ENCODE data around the gene MIS12. TPM values are rescaled to one million over a fixed set of nuclear protein-coding genes. Genes with fewer than 3 reads are reported as not detected.

The MIS12 gene
- total and polyA plus RNA-seq, 9 of the 15 experiments (the other 6 are each of a cell fraction or from before 2014, with no cell fraction given), result 13.5 to 31.9 (median 25.5) TPM

DNA sequence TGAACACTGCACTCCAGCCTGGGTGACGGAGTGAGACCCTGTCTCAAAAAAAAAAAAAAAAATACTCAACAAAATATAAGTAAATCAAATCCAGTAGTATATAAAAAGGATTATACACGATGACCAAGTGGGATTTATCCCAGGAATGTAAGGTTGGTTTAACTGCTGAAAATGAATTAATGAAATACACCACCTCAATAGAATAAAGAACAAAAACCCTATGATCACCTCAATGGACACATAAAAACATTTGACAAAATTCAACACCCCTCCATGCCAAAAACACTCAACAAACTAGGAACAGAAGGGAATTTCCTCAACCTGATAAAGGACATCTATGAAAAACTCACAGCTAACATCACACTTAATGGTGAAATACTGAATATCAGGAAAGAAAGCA is 6.6 kb downstream of the MIS12 start:
- intact Hi-C loops (cut with micrococcal nuclease) (no loop called here), in situ Hi-C loops (cut with MboI) (no loop called here)
- Histone ChIP-seq H4K20me1 (replicated peaks; ENCODE audit: control insufficient read depth, insufficient read depth, low read length) (no peaks in the 10 kb centered on the region), H3K4me3 (no peak overlapping the region), H2AFZ (ENCODE audit: low read depth, low read length) (no peak overlapping the region), H3K27ac (ENCODE audit: extremely low read depth, low read depth, low read length) (no peak overlapping the region), H3K4me1 (replicated peaks in 1 of 2; ENCODE audit: control insufficient read depth in 2 of 2, insufficient read depth in 2 of 2, low read length in 2 of 2) (no peaks in the 10 kb centered on the region), H3K27me3 (ENCODE audit: control insufficient read depth in 2 of 2, insufficient read depth in 2 of 2, low read length in 2 of 2) (no peaks in the 10 kb centered on the region), H3K9me3 (replicated peaks; ENCODE audit: control insufficient read depth, insufficient read depth, low read depth, low read length) (no peaks in the 10 kb centered on the region), H3K4me2 (ENCODE audit: insufficient read depth, low read length) (no peak overlapping the region), H3K79me2 (ENCODE audit: control insufficient read depth, insufficient read depth, low read length) (peaks cover 16% of the 10 kb centered on the region), H3K9me1 (ENCODE audit: control insufficient read depth, insufficient read depth, low read length) (no peaks in the 10 kb centered on the region), H3K9ac (ENCODE audit: insufficient read depth in 1 of 2, low read depth in 2 of 2, low read length in 2 of 2) (no peak overlapping the region), H3K36me3 (ENCODE audit: control insufficient read depth, insufficient read depth, low read length) (peaks cover 27% of the 10 kb centered on the region)
- no TSS peak for BruUV-seq (replicated peaks)
- ChIA-PET POLR2A (no interaction called here), CTCF (ENCODE audit: low intra/inter-chr PET ratio) (no interaction called here)
- FAIRE-seq (no peak), DNase-seq (ENCODE audit: extremely low read depth in 1 of 4, low spot score in 3 of 4) (no peak), ATAC-seq (no peak)
- TF ChIP-seq ZNF589 (CRISPR knock-in tag; IDR thresholded peaks at IDR 0.05; ENCODE audit: low read depth), result no peak
- TF ChIP-seq ZNF324 (CRISPR knock-in tag; IDR thresholded peaks at IDR 0.05), result peak; percentile 66; the same call in 1 of the 2 replicates
- TF ChIP-seq TEAD2 (tag; IDR thresholded peaks at IDR 0.05), result no peak
- WGBS (ENCODE audit: insufficient coverage, low coverage, missing lambda C conversion rate), result 50% methylated on average over 1 of the region's 2 CpGs

DNA sequence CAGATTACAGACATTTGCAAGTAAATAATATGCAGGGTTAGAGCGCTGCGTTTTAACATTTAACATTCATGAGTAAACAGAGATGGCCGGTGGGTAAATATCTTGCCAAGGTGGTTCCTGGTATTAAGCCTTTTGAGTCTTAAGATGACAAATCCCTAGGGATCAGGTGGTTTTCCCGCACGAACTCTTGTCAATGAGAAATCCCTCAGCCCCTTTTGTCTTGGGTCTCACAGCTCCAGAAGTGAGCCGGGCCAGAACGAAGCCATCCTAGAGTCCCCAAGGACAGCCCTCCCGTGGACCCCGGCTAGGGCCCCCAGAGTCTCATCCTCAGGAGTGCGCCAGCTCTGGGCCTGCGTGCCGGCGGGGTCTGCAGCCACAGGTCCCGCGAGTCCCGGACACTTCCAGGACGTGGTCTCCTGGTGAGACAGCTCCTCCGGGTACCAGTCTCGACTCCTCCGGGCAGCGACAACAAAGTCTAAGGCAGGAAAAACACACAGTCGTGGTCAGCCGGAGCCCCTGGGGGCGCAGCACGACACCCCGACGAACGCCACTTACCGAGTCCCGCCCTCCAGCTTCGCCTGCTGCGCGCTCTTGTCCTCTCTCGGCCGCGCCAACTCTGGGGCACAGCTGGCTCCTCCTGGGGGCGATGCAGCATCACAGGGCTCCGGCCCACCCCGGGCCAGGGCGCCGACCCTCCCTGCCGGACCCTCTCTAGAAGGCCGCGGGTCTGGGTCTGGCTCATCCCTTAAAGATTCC is 13.3 kb downstream of the MIS12 start:
- in situ Hi-C loops (cut with MboI), result no loop called here
- Histone ChIP-seq H3K36me3 (ENCODE audit: control insufficient read depth, insufficient read depth, low read length) (peaks cover 12% of the 10 kb centered on the region; the same call in 2 of the 3 replicates), H3K9me1 (ENCODE audit: control insufficient read depth, insufficient read depth, low read length) (no peaks in the 10 kb centered on the region), H3K27ac (ENCODE audit: extremely low read depth, low read depth, low read length) (no peak overlapping the region), H3K4me2 (ENCODE audit: insufficient read depth, low read length) (no peak overlapping the region), H3K79me2 (ENCODE audit: control insufficient read depth, insufficient read depth, low read length) (no peaks in the 10 kb centered on the region), H2AFZ (ENCODE audit: low read depth, low read length) (no peak overlapping the region), H3K4me3 (no peak overlapping the region), H3K4me1 (replicated peaks in 1 of 2; ENCODE audit: control insufficient read depth in 2 of 2, insufficient read depth in 2 of 2, low read length in 2 of 2) (no peaks in the 10 kb centered on the region), H3K9me3 (replicated peaks; ENCODE audit: control insufficient read depth, insufficient read depth, low read depth, low read length) (no peaks in the 10 kb centered on the region), H4K20me1 (replicated peaks; ENCODE audit: control insufficient read depth, insufficient read depth, low read length) (no peaks in the 10 kb centered on the region), H3K27me3 (ENCODE audit: control insufficient read depth in 2 of 2, insufficient read depth in 2 of 2, low read length in 2 of 2) (no peaks in the 10 kb centered on the region), H3K9ac (ENCODE audit: insufficient read depth in 1 of 2, low read depth in 2 of 2, low read length in 2 of 2) (no peak overlapping the region)
- WGBS (ENCODE audit: insufficient coverage, low coverage, missing lambda C conversion rate), result 94% methylated on average over 17 of the region's 44 CpGs
- no peak for FAIRE-seq
- ChIA-PET CTCF (ENCODE audit: low intra/inter-chr PET ratio) (no interaction called here), POLR2A (no interaction called here)
- intact Hi-C loops (cut with micrococcal nuclease), result no loop called here
- DNase-seq (ENCODE audit: extremely low read depth in 1 of 4, low spot score in 3 of 4), result no peak
- ATAC-seq, result no peak
- TF ChIP-seq ZNF324 (CRISPR knock-in tag; IDR thresholded peaks at IDR 0.05) (no peak), POLR2G (IDR thresholded peaks at IDR 0.05; ENCODE audit: low read depth, low read length) (peak; percentile 55; the same call in 1 of the 2 replicates)
- no TSS peak for BruUV-seq (replicated peaks)

Data from K562 (cell line).